H9 (cell line): Measurements from ENCODE around the gene SLC25A18. TPM values are rescaled to one million over a fixed set of nuclear protein-coding genes. Genes with fewer than 3 reads are reported as not detected.

Source experiments
- DNase-seq: peaks from one replicate; pipeline ENCODE4 v3.0.0-alpha.2; 2017
- H2AFZ ChIP-seq: one replicate; pipeline ENCODE4 v1.6.1; 2013; ENCODE audit warnings: mild to moderate bottlenecking, low read length, control low read depth, moderate library complexity
- H2AK5ac ChIP-seq: 2 replicates; pipeline ENCODE4 v1.6.1; 2013; ENCODE audit warnings: low read length, control low read depth, mixed read lengths; ENCODE audit not compliant: insufficient read length
- H2BK120ac ChIP-seq: one replicate; pipeline ENCODE4 v1.6.1; 2013; ENCODE audit warnings: low read depth, mild to moderate bottlenecking, low read length, control low read depth, inconsistent platforms; ENCODE audit not compliant: poor library complexity, severe bottlenecking
- H2BK12ac ChIP-seq: 2 replicates; pipeline ENCODE4 v1.6.1; 2013; ENCODE audit warnings: low read length, control low read depth, mixed read lengths, low read depth; ENCODE audit not compliant: insufficient read length
- H2BK15ac ChIP-seq: 2 replicates; pipeline ENCODE4 v1.6.1; 2013; ENCODE audit warnings: low read depth, low read length, control low read depth
- H2BK20ac ChIP-seq: one replicate; pipeline ENCODE4 v1.6.1; 2013; ENCODE audit warnings: low read depth, mild to moderate bottlenecking, low read length, control low read depth, inconsistent platforms; ENCODE audit not compliant: poor library complexity, severe bottlenecking
- H2BK5ac ChIP-seq: 2 replicates; pipeline ENCODE4 v1.6.1; 2013; ENCODE audit warnings: low read length, control low read depth, mixed read lengths; ENCODE audit not compliant: insufficient read length
- H3K14ac ChIP-seq: 2 replicates; pipeline ENCODE4 v1.6.1; 2013; ENCODE audit warnings: low read length, control low read depth; ENCODE audit not compliant: insufficient read depth
- H3K18ac ChIP-seq: 2 replicates; pipeline ENCODE4 v1.6.1; 2013; ENCODE audit warnings: low read depth, mild to moderate bottlenecking, mixed read lengths, low read length, control low read depth; ENCODE audit not compliant: insufficient read length
- H3K23ac ChIP-seq: 2 replicates; pipeline ENCODE4 v1.6.1; 2013; ENCODE audit warnings: low read length, control low read depth, mixed read lengths, low read depth; ENCODE audit not compliant: insufficient read length
- H3K23me2 ChIP-seq: 2 replicates; pipeline ENCODE4 v1.6.1; 2013; ENCODE audit warnings: low read depth, mild to moderate bottlenecking, mixed read lengths, low read length, control low read depth; ENCODE audit not compliant: insufficient read length, poor library complexity, severe bottlenecking
- H3K27ac ChIP-seq: 2 replicates; pipeline ENCODE4 v1.5.1; 2013; ENCODE audit warnings: low read length, control low read depth, mixed read lengths, low read depth; ENCODE audit not compliant: insufficient read length
- H3K27me3 ChIP-seq: 2 replicates; pipeline ENCODE4 v1.6.1; 2013; ENCODE audit warnings: low read length, control low read depth, inconsistent platforms; ENCODE audit not compliant: insufficient read depth
- H3K4ac ChIP-seq: 2 replicates; pipeline ENCODE4 v1.6.1; 2013; ENCODE audit warnings: low read depth, mild to moderate bottlenecking, control low read depth, inconsistent platforms, low read length, moderate library complexity
- H3K4me1 ChIP-seq: 2 replicates; pipeline ENCODE4 v1.6.1; 2013; ENCODE audit warnings: low read length, control low read depth, inconsistent platforms; ENCODE audit not compliant: insufficient read depth
- H3K4me2 ChIP-seq: 2 replicates; pipeline ENCODE4 v1.6.1; 2013; ENCODE audit warnings: low read length, control low read depth, mixed read lengths; ENCODE audit not compliant: insufficient read length, insufficient read depth
- H3K56ac ChIP-seq: 2 replicates; pipeline ENCODE4 v1.6.1; 2013; ENCODE audit warnings: low read depth, mild to moderate bottlenecking, mixed read lengths, low read length, control low read depth; ENCODE audit not compliant: insufficient read length
- H3K79me1 ChIP-seq: 2 replicates; pipeline ENCODE4 v1.6.1; 2013; ENCODE audit warnings: low read depth, mild to moderate bottlenecking, moderate library complexity, low read length, control low read depth, inconsistent platforms; ENCODE audit not compliant: insufficient read depth, poor library complexity, severe bottlenecking
- H3K79me2 ChIP-seq: 2 replicates; pipeline ENCODE4 v1.6.1; 2013; ENCODE audit warnings: low read length, control low read depth, inconsistent platforms; ENCODE audit not compliant: insufficient read depth
- H3K9ac ChIP-seq: 2 replicates; pipeline ENCODE4 v1.6.1; 2013; ENCODE audit warnings: low read length, control low read depth, mixed read lengths; ENCODE audit not compliant: insufficient read length; ENCODE audit errors: extremely low read depth
- H3K9me3 ChIP-seq: one replicate; pipeline ENCODE4 v1.6.1; 2013; ENCODE audit warnings: low read depth, low read length, inconsistent platforms; ENCODE audit not compliant: control insufficient read depth
- H3T11ph ChIP-seq: one replicate; pipeline ENCODE4 v1.6.1; 2013; ENCODE audit warnings: mild to moderate bottlenecking, low read length, control low read depth, inconsistent platforms
- H4K20me1 ChIP-seq: one replicate; pipeline ENCODE4 v1.6.1; 2013; ENCODE audit not compliant: control insufficient read depth, insufficient read length, insufficient read depth
- H4K5ac ChIP-seq: 2 replicates; pipeline ENCODE4 v1.6.1; 2013; ENCODE audit warnings: low read depth, mild to moderate bottlenecking, mixed read lengths, low read length, control low read depth; ENCODE audit not compliant: insufficient read length
- H4K8ac ChIP-seq: replicated peaks from 2 replicates; pipeline ENCODE4 v1.6.1; 2013; ENCODE audit warnings: low read length, control low read depth, mixed read lengths, low read depth; ENCODE audit not compliant: insufficient read length
- H4K91ac ChIP-seq: 2 replicates; pipeline ENCODE4 v1.6.1; 2013; ENCODE audit warnings: low read depth, mild to moderate bottlenecking, moderate library complexity, mixed read lengths, low read length, control low read depth; ENCODE audit not compliant: insufficient read length
- H3K27ac Mint-ChIP-seq, 3 experiments: 2 replicates in 2 of 3; 3 replicates in 1 of 3; pipeline ENCODE4 v1.8.0; 2020 to 2021; ENCODE audit warnings: mixed read lengths in 3 of 3, mild to moderate bottlenecking in 1 of 3, moderate library complexity in 1 of 3
- H3K27me3 Mint-ChIP-seq: 2 replicates; pipeline ENCODE4 v1.8.0; 2021; ENCODE audit warnings: low read depth, mild to moderate bottlenecking, moderate library complexity, mixed read lengths
- H3K36me3 Mint-ChIP-seq, 3 experiments: 2 replicates in 2 of 3; 3 replicates in 1 of 3; pipeline ENCODE4 v1.8.0; 2020 to 2021; ENCODE audit warnings: low read depth in 3 of 3, mixed read lengths in 3 of 3; ENCODE audit not compliant: insufficient read depth in 1 of 3
- H3K4me1 Mint-ChIP-seq, 2 experiments: 2 replicates each; pipeline ENCODE4 v1.8.0; 2020; ENCODE audit warnings: mixed read lengths in 2 of 2
- H3K4me3 Mint-ChIP-seq, 2 experiments: 2 replicates in 1 of 2; 3 replicates in 1 of 2; pipeline ENCODE4 v1.8.0; 2020 to 2021; ENCODE audit warnings: mild to moderate bottlenecking in 2 of 2, mixed read lengths in 2 of 2, moderate library complexity in 1 of 2
- H3K9me3 Mint-ChIP-seq, 2 experiments: 2 replicates in 1 of 2; 3 replicates in 1 of 2; pipeline ENCODE4 v1.8.0; 2020; ENCODE audit warnings: mild to moderate bottlenecking in 2 of 2, mixed read lengths in 2 of 2, moderate library complexity in 1 of 2
- WGBS: extraction: QIAGEN DNeasy Blood & Tissue Kit; methylation state at CpG from one replicate; pipeline ENCODE4 v1.1.7; 2013; ENCODE audit warnings: missing lambda C conversion rate, low lambda C conversion rate, mixed read lengths; ENCODE audit not compliant: insufficient read length; ENCODE audit errors: extremely low coverage; 5-methylcytosine and 5-hydroxymethylcytosine counted together
- total RNA-seq: library from RNA; stranded (reverse); gene quantifications from 2 replicates; pipeline ENCODE4 v1.2.1, GENCODE V29; 2021
- TF ChIP-seq, protein P1 (sequence below): fragments of 200-600 bp; sonication (generic); conservative IDR thresholded peaks from 3 replicates; pipeline ENCODE4 v1.8.0; 2021; ENCODE audit warnings: antibody characterized with exemption, mild to moderate bottlenecking

SLC25A18 gene
- total RNA-seq, 1 experiment from 2014 or later = 2.3 TPM

DNA sequence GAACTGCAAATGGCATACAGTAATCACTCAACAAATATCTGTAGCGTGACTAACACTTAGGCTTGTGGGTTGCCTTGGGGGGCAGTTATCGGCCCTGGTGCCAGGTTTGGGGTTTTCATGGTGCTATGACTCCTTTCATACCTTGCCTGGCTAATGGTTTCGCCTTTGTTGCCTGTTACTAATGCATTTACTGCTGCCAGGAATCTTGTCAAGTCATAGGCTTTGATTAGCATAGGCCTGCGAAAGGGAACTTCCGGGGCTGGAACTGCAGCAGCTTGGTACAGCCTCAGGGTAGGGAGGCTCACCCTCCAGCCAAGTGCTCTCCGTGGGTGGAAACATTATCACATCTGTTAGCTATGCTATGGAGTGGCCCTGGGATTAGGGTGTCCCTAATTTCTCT lies 13.2 kb downstream of the SLC25A18 start:
- DNase-seq = peak; percentile 55
- TF ChIP-seq, protein P1, sequence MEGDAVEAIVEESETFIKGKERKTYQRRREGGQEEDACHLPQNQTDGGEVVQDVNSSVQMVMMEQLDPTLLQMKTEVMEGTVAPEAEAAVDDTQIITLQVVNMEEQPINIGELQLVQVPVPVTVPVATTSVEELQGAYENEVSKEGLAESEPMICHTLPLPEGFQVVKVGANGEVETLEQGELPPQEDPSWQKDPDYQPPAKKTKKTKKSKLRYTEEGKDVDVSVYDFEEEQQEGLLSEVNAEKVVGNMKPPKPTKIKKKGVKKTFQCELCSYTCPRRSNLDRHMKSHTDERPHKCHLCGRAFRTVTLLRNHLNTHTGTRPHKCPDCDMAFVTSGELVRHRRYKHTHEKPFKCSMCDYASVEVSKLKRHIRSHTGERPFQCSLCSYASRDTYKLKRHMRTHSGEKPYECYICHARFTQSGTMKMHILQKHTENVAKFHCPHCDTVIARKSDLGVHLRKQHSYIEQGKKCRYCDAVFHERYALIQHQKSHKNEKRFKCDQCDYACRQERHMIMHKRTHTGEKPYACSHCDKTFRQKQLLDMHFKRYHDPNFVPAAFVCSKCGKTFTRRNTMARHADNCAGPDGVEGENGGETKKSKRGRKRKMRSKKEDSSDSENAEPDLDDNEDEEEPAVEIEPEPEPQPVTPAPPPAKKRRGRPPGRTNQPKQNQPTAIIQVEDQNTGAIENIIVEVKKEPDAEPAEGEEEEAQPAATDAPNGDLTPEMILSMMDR = no peak
- no peaks in the 10 kb centered on the region; the same call in none of the 2 replicates for H3K27me3 Mint-ChIP-seq
- H2BK20ac ChIP-seq = no peak overlapping the region
- H3K27ac Mint-ChIP-seq = peak overlapping the region in 1 of 3 experiments; percentile 61; a peak in 2 of 7 replicates
- no peak overlapping the region for H3T11ph ChIP-seq
- no peak overlapping the region for H2BK15ac ChIP-seq
- H3K4me3 Mint-ChIP-seq = no peak overlapping the region
- no peak overlapping the region for H4K91ac ChIP-seq
- H3K4me1 Mint-ChIP-seq = peaks cover 19% of the 10 kb centered on the region in 2 experiments
- no peak overlapping the region for H3K4me2 ChIP-seq
- no peak overlapping the region for H3K14ac ChIP-seq
- no peaks in the 10 kb centered on the region for H4K20me1 ChIP-seq
- H3K36me3 Mint-ChIP-seq = peaks cover 0 to 2% (median 0%) of the 10 kb centered on the region in 3 experiments; a peak in 1 of 7 replicates
- H3K9me3 ChIP-seq = no peaks in the 10 kb centered on the region
- no peaks in the 10 kb centered on the region for H3K4me1 ChIP-seq
- no peak overlapping the region for H3K9ac ChIP-seq
- no peak overlapping the region for H2BK120ac ChIP-seq
- no peak overlapping the region for H2BK12ac ChIP-seq
- no peaks in the 10 kb centered on the region for H3K79me1 ChIP-seq
- no peak overlapping the region for H4K8ac ChIP-seq
- no peak overlapping the region for H3K4ac ChIP-seq
- no peak overlapping the region for H2AK5ac ChIP-seq
- no peak overlapping the region for H3K27ac ChIP-seq
- H3K9me3 Mint-ChIP-seq = no peaks in the 10 kb centered on the region
- WGBS = no CpG with 5 or more reads among the region's 6 CpGs
- H3K79me2 ChIP-seq = no peaks in the 10 kb centered on the region
- H3K18ac ChIP-seq = no peak overlapping the region
- H2BK5ac ChIP-seq = no peak overlapping the region
- H3K23me2 ChIP-seq = no peaks in the 10 kb centered on the region
- H3K23ac ChIP-seq = no peak overlapping the region
- no peak overlapping the region for H2AFZ ChIP-seq
- no peak overlapping the region for H4K5ac ChIP-seq
- no peak overlapping the region for H3K56ac ChIP-seq
- H3K27me3 ChIP-seq = no peaks in the 10 kb centered on the region
